RPMI7951 (cell line): ENCODE measurements around the gene AKAP5. TPM values are rescaled to one million over a fixed set of nuclear protein-coding genes. Genes with fewer than 3 reads are reported as not detected.
"Not testable (repeated sequence)": the region's sequence is repeated elsewhere in the genome, so short reads cannot be mapped to it uniquely, and the experiment has no call there.

ENCODE experiments used
- DNase-seq: peaks from one replicate; pipeline ENCODE4 v3.0.0-alpha.2; 2012; ENCODE audit warnings: low read depth
- total RNA-seq: library from RNA; depleted of rRNA; stranded (reverse); fragments of >200 nt; shearing (Covaris generic); gene quantifications from 2 replicates; pipeline ENCODE4 v1.2.3, GENCODE V29; 2014

AKAP5 gene
- total RNA-seq, 1 experiment from 2014 or later: 0.36 TPM

- peak; percentile 92 for DNase-seq
Measured at GRCh38 chr14:64503434-64504309, 38.4 kb downstream of the AKAP5 start, which contains the start of gene ZBTB25. Gene ZBTB25 (minus strand): TSS chr14:64503838. CDS start chr14:64490533, 13,305 bp downstream.

- peak; percentile 86 for DNase-seq
Measured at GRCh38 chr14:64504310-64504896, 39.1 kb downstream of the AKAP5 start, which contains the start of gene ZBTB1. Gene ZBTB1 (plus strand): TSS chr14:64504770. CDS start chr14:64521505, 16,735 bp downstream.

- peak; percentile 88 for DNase-seq
Measured at GRCh38 chr14:64504897-64505794, 39.8 kb downstream of the AKAP5 start.

GRCh38 chr14:64506721-64507120, 41.4 kb downstream of the AKAP5 start:
- DNase-seq: no peak

GRCh38 chr14:64507376-64508156, 42.3 kb downstream of the AKAP5 start:
- no peak for DNase-seq

- no peak for DNase-seq
Measured at GRCh38 chr14:64508215-64508776, 43.0 kb downstream of the AKAP5 start.

- DNase-seq: no peak
Measured at GRCh38 chr14:64509036-64509435, 43.7 kb downstream of the AKAP5 start.

- DNase-seq: peak; percentile 61
Measured at GRCh38 chr14:64510825-64511671, 45.7 kb downstream of the AKAP5 start.

GRCh38 chr14:64513271-64513670, 48.0 kb downstream of the AKAP5 start:
- no peak for DNase-seq

- no peak for DNase-seq
Measured at GRCh38 chr14:64515053-64515452, 49.8 kb downstream of the AKAP5 start.

- no peak for DNase-seq
Measured at GRCh38 chr14:64516969-64517368, 51.7 kb downstream of the AKAP5 start.

GRCh38 chr14:64517667-64518066, 52.4 kb downstream of the AKAP5 start:
- not testable (repeated sequence) for DNase-seq

- DNase-seq: no peak
Measured at GRCh38 chr14:64518229-64518628, 52.9 kb downstream of the AKAP5 start.

GRCh38 chr14:64520699-64521098, 55.4 kb downstream of the AKAP5 start:
- DNase-seq: no peak

- no peak for DNase-seq
Measured at GRCh38 chr14:64522591-64523355, 57.5 kb downstream of the AKAP5 start.
